GM12891 (cell line): Measurements from ENCODE around the gene TLE3.
"Not testable (repeated sequence)": the region's sequence is repeated elsewhere in the genome, so short reads cannot be mapped to it uniquely, and the experiment has no call there.

Source experiments
- DNase-seq: peaks from one replicate; pipeline ENCODE4 v3.0.0; 2011; ENCODE audit warnings: low spot score; ENCODE audit not compliant: insufficient read length
- FAIRE-seq: peaks from 2 replicates; lab custom pipeline; 2011; peaks lifted over from hg19 to GRCh38; lab: Jason Lieb, UNC
- PAX5 ChIP-seq: IDR thresholded peaks from 2 replicates; pipeline ENCODE4 v1.6.1; 2011; ENCODE audit warnings: low read length, moderate library complexity, mild to moderate bottlenecking; ENCODE audit not compliant: insufficient read depth, severe bottlenecking
- POLR2A ChIP-seq: IDR thresholded peaks from 2 replicates; pipeline ENCODE4 v1.6.1; 2011; ENCODE audit warnings: low read depth, low read length, control low read depth
- POLR2AphosphoS5 ChIP-seq: IDR thresholded peaks from 2 replicates; pipeline ENCODE4 v1.6.1; 2011; ENCODE audit warnings: low read depth, low read length, control low read depth
- POU2F2 ChIP-seq: IDR thresholded peaks from 2 replicates; pipeline ENCODE4 v1.6.1; 2011; ENCODE audit warnings: low read depth, mild to moderate bottlenecking, control low read depth, low read length, moderate library complexity
- SPI1 ChIP-seq: IDR thresholded peaks from 2 replicates; pipeline ENCODE4 v1.6.1; 2011; ENCODE audit warnings: low read depth, low read length, control low read depth
- TAF1 ChIP-seq: IDR thresholded peaks from 2 replicates; pipeline ENCODE4 v1.6.1; 2011; ENCODE audit warnings: low read depth, low read length, control low read depth

The TLE3 gene

DNA sequence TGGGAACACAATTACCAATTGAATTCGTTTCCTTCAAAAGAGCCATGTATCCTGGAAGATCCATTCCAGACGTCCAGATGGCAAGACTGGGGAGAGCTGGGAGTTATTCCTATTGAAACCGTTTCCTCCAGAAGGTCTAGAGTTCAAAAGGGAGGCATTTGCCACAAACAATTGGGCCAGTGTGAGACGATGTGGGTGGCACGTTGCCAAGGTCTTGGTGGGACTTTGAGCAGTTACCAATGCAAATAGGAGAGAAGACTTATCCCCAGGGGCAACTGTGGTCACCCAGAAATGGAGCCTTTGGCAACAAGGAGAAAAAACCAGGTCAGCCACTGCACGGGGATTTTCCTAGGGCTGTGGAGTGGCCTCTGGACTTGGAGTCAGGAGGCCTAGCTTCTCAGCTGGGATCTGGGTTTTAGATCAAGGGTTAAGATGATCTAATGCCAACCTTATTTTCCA is 29.6 kb upstream of the TLE3 start:
- DNase-seq (no peak), FAIRE-seq (no peak)
- TF ChIP-seq TAF1 (no peak), POLR2AphosphoS5 (no peak), PAX5 (no peak), POLR2A (no peak), POU2F2 (no peak), SPI1 (no peak)

DNA sequence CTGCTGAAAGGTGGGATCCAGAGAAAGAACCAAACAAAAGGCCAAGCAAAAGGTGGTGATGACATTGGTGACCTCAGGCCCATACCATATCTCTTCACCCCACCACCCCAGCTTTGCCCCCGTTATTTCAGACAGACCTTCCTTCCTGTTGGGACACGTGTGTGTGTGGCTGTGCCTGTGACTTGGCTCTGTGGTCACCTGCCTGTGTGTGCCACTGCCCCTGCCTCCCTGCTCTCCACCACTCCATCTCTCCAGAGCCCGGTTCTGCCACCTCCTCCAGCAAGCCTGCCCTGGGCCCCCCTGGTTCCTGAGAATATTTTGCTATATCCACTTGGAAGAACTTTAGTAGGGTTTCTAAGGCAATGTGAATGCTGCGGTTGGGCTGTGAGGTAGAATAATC is 28.6 kb upstream of the TLE3 start:
- DNase-seq (no peak), FAIRE-seq (no peak)
- TF ChIP-seq SPI1 = no peak
- TF ChIP-seq POLR2AphosphoS5 = no peak
- no peak for TF ChIP-seq PAX5
- TF ChIP-seq POLR2A = no peak
- no peak for TF ChIP-seq POU2F2
- TF ChIP-seq TAF1 = no peak

DNA sequence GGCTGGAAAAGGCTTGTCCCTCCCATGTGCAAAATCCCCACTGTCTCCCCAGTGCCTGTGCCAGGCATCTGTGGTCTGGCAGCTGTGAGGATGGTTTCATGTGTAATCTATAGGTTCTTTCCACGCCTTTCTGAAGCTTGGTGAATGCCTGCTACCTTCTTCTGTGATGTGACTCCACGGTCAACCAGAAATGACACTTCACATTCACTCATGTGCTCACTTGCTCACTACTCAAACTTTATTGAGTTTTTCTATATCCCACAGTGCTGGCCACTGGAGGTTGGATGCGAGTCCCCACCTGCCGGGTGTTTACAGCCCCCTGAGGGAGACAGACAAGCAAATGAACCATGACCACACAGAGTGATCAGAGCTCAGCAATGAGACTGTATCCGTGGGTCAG is 27.9 kb upstream of the TLE3 start:
- FAIRE-seq (no peak), DNase-seq (no peak)
- TF ChIP-seq POU2F2 = no peak
- no peak for TF ChIP-seq POLR2A
- no peak for TF ChIP-seq POLR2AphosphoS5
- no peak for TF ChIP-seq PAX5
- no peak for TF ChIP-seq SPI1
- no peak for TF ChIP-seq TAF1

DNA sequence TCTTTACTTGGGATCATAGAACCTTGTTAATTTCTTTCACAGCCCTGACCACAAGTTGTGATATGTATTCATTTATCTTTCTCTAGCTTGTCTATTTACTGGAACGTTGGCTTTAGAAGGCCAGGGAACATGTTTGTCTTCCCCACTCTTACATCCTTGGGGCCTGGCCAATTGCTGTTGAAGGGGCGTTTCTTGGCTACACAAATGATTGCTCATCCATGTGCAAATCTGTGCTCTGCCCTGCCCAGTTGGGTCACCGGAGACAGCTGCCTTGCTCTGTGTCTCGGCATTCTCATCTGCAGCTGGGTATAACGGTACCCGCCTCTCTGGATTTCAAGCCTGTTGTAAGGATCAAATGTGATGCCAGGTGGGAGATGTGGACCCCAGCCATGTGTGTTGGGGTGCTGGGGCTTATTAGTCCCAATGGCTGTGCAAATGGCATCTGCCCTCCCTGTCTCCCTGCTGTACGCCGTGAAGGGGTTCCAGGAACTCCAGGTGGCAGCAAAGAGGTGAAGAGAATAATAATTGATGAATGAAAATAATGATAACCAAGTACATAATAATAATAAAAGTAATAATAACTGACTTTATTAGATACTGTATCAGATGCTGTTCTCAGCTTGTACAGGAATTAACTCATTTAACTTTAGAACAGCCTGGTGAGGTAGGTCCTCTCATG is 24.0 kb upstream of the TLE3 start:
- no peak for FAIRE-seq
- DNase-seq = no peak
- TF ChIP-seq POLR2AphosphoS5 (no peak), PAX5 (no peak), POLR2A (no peak), POU2F2 (no peak), SPI1 (no peak), TAF1 (no peak)

DNA sequence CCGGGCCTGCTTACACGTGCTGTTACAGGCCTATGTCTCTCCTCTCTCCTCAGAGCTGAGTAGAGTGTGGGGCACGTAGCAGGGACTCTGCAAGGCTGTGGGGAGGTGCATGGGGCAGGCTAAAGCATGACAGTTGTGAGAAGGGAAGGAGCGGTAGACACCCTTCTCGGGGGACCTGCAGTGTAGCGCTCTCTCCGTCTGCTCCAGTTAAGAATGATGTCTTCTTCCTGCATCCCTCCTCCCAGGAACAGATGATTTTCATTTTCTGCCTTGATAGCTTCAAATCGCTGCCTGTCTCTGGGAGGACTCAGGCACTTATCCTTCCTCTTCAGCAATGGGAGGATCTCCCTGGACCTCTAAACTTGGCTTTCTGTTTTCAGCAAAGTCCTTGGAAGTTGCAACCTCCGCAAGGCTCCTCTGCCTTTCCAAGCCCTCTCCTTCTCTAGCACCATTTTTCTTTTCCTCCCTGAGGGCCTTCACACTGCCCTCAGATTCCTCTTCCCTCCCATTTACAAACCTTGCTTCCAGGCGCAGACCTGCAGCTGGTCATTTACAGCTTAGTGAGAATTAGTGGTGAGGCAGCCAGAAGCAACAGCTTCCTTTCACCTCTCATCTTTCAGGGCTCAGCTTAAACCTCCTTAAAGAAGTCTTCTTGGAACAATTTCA is 23.4 kb upstream of the TLE3 start:
- TF ChIP-seq SPI1 (no peak), POLR2AphosphoS5 (no peak), POLR2A (no peak), POU2F2 (no peak), TAF1 (no peak), PAX5 (no peak)
- FAIRE-seq (no peak), DNase-seq (no peak)

DNA sequence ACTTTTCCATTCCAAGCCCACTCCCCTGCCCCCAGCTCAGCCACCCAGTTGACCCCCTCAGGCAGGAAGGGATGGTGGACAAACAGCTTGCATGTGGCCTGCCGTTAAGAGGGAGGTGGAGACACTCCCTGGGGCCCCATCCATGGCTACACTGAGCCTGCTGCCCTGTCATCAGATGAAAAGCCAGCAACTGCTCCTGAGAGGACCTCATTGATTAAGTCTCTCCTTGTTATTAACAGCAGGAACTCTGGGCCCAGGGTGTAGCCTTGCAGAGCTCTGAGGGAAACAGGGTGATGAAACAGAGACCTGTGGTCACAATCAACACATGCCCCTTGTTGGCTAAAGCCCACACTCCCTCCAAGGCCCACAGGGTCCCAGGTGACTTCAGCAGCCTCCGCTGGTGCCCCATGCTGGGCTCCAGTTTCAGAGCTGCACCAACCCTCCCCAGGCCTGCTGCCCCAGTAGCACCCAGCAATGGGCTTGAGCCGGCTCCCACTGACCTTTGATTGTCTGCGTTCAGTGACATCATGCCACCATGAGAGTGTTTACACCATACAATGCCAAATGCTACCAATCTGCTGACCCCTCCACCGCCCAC is 22.3 kb upstream of the TLE3 start:
- DNase-seq = no peak
- no peak for FAIRE-seq
- TF ChIP-seq POU2F2 (no peak), TAF1 (no peak), PAX5 (no peak), POLR2AphosphoS5 (no peak), SPI1 (no peak), POLR2A (no peak)

DNA sequence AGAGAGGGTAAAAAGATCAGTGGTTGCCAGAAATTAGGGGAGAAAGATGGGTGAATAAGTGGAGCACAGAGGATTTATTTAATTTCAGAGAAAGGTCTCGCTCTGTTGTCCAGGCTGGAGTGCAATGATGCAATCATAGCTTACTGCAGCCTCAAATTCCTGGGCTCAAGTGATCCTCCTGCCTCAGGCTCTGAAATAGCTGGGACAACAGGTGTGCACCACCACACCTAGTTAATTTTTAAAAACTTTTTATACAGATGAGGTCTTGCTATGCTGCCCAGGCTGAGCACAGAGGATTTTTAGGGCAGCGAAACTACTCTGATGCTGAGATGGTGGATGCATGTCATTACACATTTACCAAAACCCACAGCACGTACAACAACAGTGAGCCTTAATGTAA is 20.9 kb upstream of the TLE3 start:
- DNase-seq (no peak), FAIRE-seq (peak; percentile 31)
- TF ChIP-seq SPI1 = no peak
- no peak for TF ChIP-seq POLR2A
- TF ChIP-seq TAF1 = no peak
- TF ChIP-seq POU2F2 = no peak
- TF ChIP-seq PAX5 = no peak
- TF ChIP-seq POLR2AphosphoS5 = no peak

DNA sequence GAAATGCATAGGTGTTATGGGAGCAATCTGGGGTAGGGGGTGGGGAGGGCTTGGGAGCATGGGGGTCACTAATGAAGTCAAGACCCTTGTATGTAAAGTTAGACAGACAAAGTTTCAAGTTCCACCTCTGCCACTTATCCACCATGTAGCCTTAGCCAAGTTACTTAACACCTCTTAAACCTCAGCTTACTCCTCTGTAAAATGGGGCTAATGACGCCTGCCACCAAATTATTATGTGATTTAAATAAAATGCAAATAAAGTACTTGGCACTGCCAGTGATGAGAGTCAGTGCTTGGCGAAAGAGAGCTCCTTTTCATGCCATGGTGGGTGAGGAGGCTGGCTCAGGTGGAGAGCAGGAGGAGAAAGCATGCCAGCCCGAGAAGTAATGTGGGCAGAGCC is 18.6 kb upstream of the TLE3 start:
- DNase-seq = no peak
- FAIRE-seq = no peak

DNA sequence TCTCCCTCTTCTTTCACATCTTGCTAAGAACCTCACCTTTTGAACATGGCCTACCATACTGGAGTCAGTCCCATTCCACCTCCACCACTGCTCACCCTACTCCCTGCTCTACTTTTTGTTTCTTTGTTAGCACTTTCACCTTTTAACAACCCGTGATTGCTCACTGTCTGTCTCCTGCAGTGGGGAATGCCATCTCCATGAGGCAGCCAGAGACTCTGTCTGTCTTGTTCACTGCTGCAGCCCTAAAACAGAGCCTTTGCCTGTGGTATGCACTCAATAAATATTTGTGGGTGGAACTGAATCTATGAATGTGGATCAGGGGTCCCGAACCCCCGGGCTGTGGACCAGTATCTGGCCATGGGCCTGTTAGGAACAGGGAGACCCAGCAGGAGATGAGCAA is 16.5 kb upstream of the TLE3 start:
- TF ChIP-seq TAF1 (no peak), PAX5 (no peak), SPI1 (no peak), POLR2A (no peak), POLR2AphosphoS5 (no peak), POU2F2 (no peak)
- DNase-seq = no peak
- FAIRE-seq = no peak

More for the DNA sequence above, 18.6 kb upstream of the TLE3 start:
- no peak for TF ChIP-seq POU2F2
- TF ChIP-seq SPI1 = no peak
- no peak for TF ChIP-seq PAX5
- TF ChIP-seq TAF1 = no peak
- TF ChIP-seq POLR2AphosphoS5 = no peak

DNA sequence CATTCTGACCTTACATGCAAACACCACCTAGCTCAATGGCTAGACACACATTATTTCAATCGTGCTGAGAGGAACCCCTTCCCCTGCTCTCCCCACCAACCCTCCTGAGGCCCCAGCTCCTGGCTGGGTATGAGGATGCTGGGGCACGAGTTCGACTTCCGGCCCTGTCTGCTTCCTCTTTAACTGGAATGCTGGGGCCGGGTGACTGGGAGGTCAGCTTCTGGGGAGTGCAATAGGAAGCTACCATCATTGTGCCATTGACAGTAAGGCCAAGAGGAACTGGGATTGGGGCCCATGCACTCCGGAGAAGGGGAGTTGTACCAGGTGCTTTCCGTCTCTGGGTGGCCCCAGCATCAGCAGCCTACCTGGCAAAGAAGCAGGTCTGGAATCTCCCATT is 15.6 kb upstream of the TLE3 start:
- no peak for DNase-seq
- no peak for TF ChIP-seq POLR2AphosphoS5
- TF ChIP-seq SPI1 = peak; percentile 80
- FAIRE-seq = no peak

DNA sequence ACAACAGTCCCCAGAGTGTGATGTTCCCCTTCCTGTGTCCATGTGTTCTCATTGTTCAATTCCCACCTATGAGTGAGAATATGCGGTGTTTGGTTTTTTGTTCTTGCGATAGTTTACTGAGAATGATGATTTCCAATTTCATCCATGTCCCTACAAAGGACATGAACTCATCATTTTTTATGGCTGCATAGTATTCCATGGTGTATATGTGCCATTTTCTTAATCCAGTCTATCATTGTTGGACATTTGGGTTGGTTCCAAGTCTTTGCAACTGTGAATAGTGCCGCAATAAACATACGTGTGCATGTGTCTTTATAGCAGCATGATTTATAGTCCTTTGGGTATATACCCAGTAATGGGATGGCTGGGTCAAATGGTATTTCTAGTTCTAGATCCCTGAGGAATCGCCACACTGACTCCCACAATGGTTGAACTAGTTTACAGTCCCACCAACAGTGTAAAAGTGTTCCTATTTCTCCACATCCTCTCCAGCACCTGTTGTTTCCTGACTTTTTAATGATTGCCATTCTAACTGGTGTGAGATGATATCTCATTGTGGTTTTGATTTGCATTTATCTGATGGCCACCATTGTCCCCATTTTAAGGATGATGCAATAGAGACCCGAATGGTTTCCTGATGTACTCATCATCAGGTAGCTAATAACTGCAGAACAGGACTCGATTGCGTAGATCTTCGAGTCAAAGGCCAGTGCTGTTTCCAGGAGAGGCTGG is 15.0 kb upstream of the TLE3 start:
- FAIRE-seq, DNase-seq: not testable (repeated sequence)
